ENCODE data around the gene SCARB1.

DNA sequence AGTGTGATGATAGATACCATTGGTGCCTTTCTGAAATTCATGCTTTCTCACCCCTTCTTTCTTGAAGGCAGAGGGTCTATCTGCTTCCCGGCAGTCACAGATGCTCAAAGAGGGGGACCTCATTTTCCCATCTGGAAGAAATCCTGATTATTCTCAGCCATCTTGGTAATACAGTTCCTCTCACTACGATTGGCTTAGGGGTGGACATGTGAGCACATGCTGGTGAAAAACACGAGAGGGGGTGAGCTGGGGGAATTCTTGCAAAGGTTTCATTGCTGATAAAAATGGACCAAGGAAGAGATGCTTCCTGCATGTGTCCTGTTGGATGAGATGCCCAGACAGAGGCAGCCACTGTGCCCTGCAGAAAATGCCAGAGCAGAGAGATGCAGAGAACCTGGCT is 13.8 kb upstream of the SCARB1 start:
- TF ChIP-seq POLR2AphosphoS5 (IDR thresholded peaks at IDR 0.05; ENCODE audit: insufficient read depth, low read depth, low read length) (no peak), EZH2 (IDR thresholded peaks at IDR 0.05; ENCODE audit: borderline replicate concordance, low read depth, low read length, severe bottlenecking) (no peak), GATA2 (IDR thresholded peaks at IDR 0.05; ENCODE audit: insufficient read depth, insufficient read length, low read depth, low read length) (no peak), POLR2A (IDR thresholded peaks at IDR 0.05; ENCODE audit: low read depth, low read length) (no peak), JUN (IDR thresholded peaks at IDR 0.05; ENCODE audit: borderline replicate concordance, insufficient read depth, insufficient read length, low read depth) (no peak), MYC (IDR thresholded peaks at IDR 0.05; ENCODE audit: low read depth, low read length) (no peak)
- TF ChIP-seq, protein P1, sequence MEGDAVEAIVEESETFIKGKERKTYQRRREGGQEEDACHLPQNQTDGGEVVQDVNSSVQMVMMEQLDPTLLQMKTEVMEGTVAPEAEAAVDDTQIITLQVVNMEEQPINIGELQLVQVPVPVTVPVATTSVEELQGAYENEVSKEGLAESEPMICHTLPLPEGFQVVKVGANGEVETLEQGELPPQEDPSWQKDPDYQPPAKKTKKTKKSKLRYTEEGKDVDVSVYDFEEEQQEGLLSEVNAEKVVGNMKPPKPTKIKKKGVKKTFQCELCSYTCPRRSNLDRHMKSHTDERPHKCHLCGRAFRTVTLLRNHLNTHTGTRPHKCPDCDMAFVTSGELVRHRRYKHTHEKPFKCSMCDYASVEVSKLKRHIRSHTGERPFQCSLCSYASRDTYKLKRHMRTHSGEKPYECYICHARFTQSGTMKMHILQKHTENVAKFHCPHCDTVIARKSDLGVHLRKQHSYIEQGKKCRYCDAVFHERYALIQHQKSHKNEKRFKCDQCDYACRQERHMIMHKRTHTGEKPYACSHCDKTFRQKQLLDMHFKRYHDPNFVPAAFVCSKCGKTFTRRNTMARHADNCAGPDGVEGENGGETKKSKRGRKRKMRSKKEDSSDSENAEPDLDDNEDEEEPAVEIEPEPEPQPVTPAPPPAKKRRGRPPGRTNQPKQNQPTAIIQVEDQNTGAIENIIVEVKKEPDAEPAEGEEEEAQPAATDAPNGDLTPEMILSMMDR (IDR thresholded peaks at IDR 0.05; ENCODE audit: extremely low read depth in 1 of 2, insufficient read depth in 1 of 2, low read depth in 1 of 2, low read length in 2 of 2): no peak
- TF ChIP-seq, protein P2, sequence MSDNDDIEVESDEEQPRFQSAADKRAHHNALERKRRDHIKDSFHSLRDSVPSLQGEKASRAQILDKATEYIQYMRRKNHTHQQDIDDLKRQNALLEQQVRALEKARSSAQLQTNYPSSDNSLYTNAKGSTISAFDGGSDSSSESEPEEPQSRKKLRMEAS (IDR thresholded peaks at IDR 0.05; ENCODE audit: insufficient read depth, insufficient read length): no peak
